ENCODE results near the gene ENSA.
"Not testable (repeated sequence)": the region's sequence is repeated elsewhere in the genome, so short reads cannot be mapped to it uniquely, and the experiment has no call there.

The ENSA gene

DNA sequence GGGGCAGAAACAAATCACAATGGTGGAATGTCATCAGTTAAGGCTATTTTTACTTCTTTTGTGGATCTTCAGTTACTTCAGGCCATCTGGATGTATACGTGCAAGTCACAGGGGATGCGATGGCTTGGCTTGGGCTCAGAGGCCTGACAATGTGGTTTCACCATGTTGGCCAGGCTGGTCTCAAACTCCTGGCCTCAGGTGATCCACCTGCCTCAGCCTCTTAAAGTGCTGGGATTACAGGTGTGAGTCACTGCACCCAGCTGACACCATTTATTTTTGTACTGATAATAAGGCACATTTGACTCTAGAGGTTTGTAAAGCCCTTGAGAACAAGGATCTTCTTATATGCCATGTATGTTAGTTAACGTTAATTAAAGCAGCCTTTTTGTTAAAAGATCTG, 48.4 kb downstream of the ENSA start:
- DNase-seq (ENCODE audit: low read depth, low spot score), result not testable (repeated sequence)

DNA sequence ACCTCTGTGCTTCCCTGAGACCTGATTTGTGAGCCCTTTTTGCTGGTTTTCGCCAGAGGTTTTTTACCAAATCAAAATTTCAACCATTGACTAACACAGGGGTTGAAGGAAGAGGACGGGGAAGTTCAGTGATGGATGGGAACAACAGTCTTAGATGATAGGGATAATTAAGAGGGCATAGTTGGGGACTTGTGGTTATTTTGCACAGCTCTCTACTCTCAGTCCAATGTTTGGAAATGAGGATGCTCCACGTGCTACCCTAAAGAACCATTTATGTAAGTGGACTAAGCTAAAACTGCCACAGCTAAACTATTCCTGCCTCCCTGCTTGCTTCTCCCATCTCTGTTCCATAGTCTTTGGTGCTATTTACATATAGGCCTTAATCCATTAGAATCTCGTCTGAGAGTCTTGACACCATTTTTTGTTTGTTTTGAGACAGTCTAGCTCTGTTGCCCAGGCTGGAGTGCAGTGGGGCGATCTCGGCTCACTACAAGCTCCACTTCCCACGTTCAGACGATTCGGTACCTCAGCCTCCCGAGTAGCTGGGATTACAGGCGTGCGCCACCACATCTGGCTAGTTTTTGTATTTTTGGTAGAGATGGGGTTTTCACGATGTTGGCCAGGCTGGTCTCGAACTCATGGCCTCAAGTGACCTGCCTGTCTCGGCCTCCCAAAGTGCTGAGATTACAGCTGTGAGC, 49.3 kb downstream of the ENSA start:
- no peak for DNase-seq (ENCODE audit: low read depth, low spot score)

DNA sequence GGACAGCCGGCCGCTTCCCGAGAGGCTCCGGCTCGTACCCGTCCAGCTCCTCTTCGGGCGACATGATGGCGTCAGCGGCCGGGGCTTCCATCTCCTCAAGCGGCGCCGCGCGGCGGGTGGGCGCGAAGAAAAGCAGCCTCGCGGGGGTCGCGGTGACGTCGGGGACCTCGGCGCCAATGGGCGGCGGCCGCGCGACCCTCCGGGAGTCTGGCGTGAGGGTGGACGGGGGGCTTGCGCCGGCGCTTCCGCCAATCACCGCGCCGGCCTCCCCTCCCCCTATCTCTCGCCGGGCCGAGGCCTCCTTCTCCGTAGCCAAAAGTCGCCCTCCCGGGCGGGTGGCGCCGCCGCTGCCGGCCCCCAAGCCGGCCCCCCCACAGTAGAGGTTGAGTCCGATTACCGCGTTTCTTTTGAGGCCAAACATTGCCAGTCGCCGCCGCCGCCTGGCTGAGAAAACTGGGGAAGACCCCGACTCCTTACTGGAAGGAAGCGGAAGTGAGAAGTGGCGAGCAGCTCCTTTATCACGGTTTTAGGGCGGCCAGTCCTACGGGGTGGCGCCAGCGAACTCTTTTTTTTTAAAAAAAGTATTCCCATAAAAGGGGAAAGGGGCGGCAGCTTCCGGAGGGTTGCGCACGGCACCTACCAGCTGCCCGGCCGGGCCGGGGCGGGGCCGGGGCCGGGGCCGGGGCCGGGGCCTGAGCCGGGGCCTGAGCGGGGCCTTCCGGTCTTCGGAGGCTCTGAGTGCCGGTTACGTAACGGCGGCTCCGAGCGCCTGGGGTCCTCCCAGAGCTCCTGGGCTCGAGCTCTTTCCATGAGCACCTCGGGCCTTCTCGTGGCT, 50.1 kb downstream of the ENSA start, which contains the start of gene MCL1:
TSS of gene MCL1 (minus strand) at position 501 of the 835 bp plus-strand sequence. CDS start at position 421, 80 bp downstream.
- DNase-seq (ENCODE audit: low read depth, low spot score), result peak; percentile 98

DNA sequence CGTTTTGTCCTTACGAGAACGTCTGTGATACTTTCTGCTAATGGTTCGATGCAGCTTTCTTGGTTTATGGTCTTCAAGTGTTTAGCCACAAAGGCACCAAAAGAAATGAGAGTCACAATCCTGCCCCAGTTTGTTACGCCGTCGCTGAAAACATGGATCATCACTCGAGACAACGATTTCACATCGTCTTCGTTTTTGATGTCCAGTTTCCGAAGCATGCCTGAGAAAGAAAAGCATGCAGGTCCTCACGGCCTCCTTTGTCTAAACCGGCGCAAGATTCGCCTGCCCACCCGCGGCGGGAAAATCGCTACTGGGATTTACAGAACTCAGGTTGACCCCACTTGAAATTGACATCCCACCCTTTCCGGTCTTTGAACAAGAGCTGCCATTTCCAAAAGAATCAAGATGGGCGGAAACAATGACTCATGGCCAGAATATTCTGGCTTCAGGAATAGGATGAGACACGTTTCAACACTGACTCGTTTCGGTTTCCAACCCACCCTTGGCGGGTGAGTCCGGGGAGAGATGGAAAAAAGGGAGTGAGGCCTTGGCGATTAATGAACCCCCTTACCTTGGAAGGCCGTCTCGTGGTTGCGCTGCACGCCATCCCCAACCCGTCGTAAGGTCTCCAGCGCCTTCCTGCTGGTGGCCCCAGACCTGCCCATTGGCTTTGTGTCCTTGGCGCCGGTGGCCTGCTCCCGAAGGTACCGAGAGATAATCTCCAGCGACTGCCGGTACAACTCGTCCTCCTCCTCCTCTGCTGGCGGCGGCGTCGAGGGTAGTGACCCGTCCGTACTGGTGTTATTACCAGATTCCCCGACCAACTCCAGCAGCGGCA, 50.9 kb downstream of the ENSA start:
- peak; percentile 65 for DNase-seq (ENCODE audit: low read depth, low spot score)

DNA sequence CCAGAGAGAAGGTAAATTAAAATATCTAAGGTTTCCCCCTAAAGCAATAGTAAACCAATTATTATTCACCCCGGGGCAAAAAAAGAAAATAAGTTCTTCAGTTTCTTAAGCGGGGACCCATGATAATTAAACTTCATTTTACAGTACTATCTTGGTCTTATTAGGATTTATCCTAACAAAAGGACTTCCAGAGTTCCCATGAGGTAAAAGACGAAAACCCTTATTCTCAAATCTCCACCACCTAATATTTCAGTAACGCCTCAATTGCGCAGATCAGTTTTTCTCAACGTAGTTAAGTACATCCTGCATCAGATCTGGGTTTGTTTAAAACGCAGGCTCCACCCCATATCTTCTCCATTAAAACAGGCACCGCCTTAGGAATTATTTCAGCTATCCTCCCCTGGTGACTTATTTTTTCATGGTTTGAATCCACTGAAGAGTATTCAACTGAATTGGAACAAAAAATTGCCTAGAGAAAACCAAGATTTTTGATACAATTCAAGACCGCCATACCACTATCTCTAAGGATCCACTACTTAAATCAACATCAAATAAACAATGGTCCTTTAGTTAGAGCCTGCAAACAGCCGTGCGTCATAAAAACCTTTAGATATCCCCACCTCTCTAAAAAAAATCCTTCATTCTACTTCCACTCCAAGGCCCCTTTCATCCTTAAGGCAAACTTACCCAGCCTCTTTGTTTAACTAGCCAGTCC, 51.7 kb downstream of the ENSA start:
- no peak for DNase-seq (ENCODE audit: low read depth, low spot score)

DNA sequence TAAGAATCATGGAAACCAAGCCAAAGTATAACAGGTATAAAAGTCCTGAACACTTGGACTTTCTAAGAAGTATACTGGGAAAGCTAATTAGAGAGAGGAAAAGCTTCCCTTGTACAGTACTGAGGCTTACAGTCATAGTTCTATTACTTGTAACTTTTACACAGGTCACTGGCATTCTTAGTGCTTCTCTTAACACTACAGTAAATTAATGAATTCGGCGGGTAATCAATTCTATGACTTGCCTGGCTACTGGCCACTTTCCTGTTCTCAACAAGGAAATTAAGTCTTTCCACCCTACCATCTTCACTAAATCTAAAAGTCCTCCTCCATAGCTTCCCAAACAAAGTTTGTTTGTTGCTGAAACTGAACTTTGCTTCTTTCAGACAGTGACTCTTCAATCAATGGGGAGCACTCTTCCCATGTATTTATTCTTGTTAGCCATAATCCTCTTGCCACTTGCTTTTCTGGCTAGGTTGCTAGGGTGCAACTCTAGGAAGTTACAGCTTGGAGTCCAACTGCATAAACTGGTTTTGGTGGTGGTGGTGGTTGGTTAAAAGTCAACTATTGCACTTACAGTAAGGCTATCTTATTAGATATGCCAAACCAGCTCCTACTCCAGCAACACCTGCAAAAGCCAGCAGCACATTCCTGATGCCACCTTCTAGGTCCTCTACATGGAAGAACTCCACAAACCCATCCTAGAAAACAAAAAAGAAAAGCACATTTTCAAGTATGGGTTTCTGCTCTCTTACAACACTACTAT, 52.4 kb downstream of the ENSA start:
- DNase-seq (ENCODE audit: low read depth, low spot score), result no peak

DNA sequence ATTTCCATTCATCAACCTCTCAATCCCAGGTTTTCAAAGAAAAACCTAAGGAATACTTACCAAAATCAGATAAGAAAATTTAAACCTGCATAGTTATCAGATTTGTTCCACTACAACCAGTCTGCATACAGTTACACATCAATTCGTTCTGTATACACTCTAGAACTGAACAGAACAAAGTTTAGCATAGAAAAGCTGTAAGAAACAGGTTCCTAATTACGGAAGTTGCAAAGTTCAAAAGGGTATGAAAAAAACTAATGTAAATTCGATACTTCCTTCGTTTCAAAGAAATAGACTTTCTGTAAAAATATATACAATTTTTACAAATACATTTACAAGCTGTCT, 53.1 kb downstream of the ENSA start:
- no peak for DNase-seq (ENCODE audit: low read depth, low spot score)

DNA sequence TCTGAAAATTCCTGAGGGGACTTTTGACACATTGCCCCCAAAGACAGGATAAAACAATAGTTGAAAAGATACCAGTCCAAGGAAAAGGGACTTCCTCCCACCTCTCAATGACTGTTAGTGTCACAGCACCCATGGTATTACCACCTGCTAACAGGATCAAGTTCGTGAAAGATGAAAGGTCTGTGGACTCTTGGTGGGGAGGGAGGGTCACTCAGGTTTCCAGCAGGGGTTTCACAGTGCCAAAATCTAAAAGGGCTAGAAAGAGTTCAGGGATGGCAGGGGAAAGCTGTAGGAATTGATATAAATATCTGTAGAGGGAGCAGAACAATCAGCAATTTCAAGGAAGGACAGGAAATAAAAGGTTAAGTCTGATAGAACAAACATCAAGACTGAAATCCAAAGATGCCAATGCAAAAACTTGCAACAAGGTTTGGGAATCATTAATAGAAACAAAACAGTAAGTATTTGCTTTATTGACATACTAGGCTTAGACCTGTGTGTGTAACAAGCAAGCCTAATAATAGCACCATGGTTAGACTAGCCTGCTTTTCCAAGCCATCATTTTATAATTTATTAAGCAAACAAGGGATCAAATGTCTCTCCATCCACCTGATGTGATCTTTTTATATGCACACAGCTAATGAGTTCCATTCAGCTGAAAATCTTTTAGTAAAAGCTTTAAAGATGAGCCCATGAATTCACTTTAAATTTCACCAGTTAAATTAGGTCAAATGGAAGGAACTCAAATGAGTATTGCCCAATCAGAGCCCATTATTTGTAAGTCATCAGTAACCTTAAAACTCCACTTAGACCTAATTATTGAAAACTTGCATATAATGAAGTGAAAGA, 53.7 kb downstream of the ENSA start:
- DNase-seq (ENCODE audit: low read depth, low spot score), result no peak

DNA sequence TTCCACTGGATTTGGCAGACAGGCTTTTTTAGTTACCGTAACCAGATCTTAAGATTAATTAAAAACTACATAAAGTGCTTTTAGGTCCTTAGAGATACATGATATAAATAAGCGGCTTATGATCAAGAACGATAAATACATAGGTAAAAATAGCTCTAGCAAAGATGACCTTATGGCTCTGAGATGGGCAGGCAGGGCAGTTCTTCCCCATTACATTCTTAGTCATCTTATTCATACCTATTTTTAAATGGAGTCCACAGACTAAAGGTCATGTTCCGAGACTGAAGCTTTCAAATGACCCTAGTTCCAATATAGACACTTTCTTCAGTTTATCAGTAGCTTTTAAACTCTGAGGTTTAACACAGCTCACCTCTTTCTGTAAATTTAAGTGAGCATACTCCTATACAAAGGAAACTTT, 54.3 kb downstream of the ENSA start:
- DNase-seq (ENCODE audit: low read depth, low spot score), result no peak

DNA sequence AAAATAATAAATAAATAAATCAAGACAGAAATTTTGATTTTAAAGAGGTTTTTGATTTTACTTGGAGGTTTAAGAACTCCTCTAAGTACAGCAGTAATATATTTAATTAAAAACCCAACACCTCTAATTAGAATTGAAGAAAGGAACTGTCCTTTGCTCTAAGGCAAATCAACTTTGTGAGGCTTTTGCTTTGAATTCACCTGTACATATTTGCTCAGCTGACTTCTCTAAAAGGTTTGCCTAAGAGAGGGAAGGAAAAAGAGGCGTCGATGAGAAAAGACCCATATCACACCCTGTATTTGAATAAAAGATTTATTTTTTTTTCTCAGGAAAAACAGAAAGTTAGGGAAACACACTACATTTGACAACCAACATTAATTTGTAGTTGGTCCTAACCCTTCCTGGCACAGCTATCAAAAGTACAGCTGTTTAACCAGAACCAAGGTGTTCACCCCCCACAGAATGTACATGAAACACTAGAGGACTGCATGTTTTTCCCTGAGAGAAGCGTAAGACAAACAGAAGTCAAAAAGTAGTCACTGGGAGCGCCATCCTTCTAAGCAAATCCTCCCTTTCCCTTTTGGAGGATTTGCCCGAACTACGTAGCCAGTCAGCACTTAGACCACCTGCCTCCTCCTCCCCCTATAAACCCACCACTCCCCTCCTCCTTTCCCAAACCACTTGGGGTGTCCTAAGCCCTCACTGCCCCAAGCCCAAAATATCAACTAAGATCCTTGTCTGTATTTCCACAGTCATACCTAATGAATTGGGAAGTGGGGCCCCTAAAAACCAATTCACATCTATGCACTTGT, 54.9 kb downstream of the ENSA start:
- DNase-seq (ENCODE audit: low read depth, low spot score), result no peak

DNA sequence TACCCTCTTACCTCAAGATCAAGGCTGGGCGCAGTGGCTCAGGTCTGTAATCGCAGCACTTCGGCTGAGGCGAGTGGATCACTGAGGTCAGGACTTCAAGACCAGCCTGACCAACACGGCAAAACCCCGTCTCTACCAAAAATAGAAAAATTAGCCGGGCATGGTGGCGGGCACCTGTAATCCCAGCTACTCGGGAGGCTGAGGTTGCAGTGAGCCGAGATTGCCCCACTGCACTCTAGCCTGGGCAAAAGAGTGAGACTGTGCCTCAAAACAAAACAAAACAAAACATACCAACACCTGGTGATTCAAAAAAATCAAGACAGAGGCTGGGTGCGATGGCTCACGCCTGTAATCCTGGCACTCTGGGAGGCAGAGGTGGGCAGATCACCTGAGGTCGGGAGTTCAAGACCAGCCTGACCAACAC, 55.8 kb downstream of the ENSA start:
- peak; percentile 56 for DNase-seq (ENCODE audit: low read depth, low spot score)

DNA sequence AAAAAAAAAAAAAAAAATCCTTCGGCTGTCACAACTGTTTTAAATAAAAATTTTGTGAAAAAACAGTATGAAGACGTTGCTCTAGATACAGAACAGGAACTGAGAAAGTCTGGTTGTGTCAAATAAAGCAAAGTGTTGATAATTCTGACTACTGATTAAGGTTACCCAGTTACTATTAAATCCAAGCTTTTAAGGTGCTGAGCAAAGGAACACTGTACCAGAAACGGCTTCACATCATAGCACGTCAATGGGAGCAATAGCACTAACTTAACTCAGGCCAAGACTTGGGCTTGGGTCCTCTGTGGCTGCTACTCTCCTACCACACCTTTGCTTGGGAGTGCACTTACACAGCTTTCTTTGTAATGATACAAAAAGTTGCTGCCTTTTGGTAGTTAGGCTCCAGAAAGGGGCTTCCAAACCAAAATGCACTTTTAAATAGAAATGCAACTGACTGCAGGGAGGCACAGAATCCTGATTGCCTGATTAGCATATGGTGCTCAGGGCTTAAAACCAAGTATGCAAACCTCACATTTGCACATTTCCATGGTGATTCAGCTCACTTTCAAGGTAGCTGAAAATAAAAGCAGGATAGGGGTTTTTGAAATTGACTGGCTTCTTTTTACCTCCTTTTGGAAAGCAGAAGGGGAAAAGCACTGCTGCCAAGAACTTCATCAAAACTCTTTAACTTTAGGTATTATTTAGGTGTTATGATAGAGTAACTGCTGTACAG, 56.3 kb downstream of the ENSA start:
- DNase-seq (ENCODE audit: low read depth, low spot score), result peak; percentile 53

Data from ELF-1 (cell line).